Esophagus squamous epithelium (tissue), 5 donors: ENCODE measurements around the gene CCDC27. TPM values are rescaled to one million over a fixed set of nuclear protein-coding genes. Genes with fewer than 3 reads are reported as not detected.
"Not testable (repeated sequence)": the region's sequence is repeated elsewhere in the genome, so short reads cannot be mapped to it uniquely, and the experiment has no call there.

Experiments used
- DNase-seq: peaks from one replicate; lab custom pipeline; 2025; lab: John Stamatoyannopoulos, UW
- H3K27ac ChIP-seq, 4 donors: fragments of 200-600 bp; sonication (generic); one replicate each; pipeline ENCODE4 v1.5.1; 2016 to 2019; ENCODE audit warnings: mild to moderate bottlenecking in 1 of 4
- H3K27me3 ChIP-seq, 4 donors: fragments of 200-600 bp; sonication (generic); 1 replicate in 3 of 4; 2 replicates in 1 of 4; pipeline versions ENCODE4 v1.5.1 to v1.6.0; 2017 to 2021; ENCODE audit warnings: antibody characterized with exemption in 1 of 4
- H3K36me3 ChIP-seq, 3 donors: fragments of 200-600 bp; sonication (generic); one replicate each; pipeline ENCODE4 v1.5.1; 2016 to 2019
- H3K4me1 ChIP-seq, 3 donors: fragments of 200-600 bp; sonication (generic); one replicate each; pipeline ENCODE4 v1.5.1; 2017 to 2019
- H3K4me3 ChIP-seq, 4 donors: fragments of 200-600 bp; sonication (generic); 1 replicate in 3 of 4; 2 replicates in 1 of 4; pipeline ENCODE4 v1.5.1; 2016 to 2019; ENCODE audit warnings: mild to moderate bottlenecking in 2 of 4, moderate library complexity in 1 of 4
- H3K9me3 ChIP-seq, 3 donors: fragments of 200-600 bp; sonication (generic); one replicate each; pipeline ENCODE4 v1.5.1; 2016 to 2019
- CTCF ChIP-seq, 6 experiments: fragments of 450-650 bp in 4 of 6; fragments of 200-600 bp in 2 of 6; sonication (generic) in 2 of 6; IDR thresholded peaks; one replicate each; pipeline ENCODE4 v1.5.1; 2016 to 2019; ENCODE audit warnings: antibody characterized with exemption in 6 of 6, mild to moderate bottlenecking in 4 of 6, moderate library complexity in 4 of 6
- POLR2A ChIP-seq, 4 donors: fragments of 450-650 bp; IDR thresholded peaks; one replicate each; pipeline ENCODE4 v1.6.1; 2017; ENCODE audit warnings: antibody characterized with exemption in 4 of 4, mild to moderate bottlenecking in 4 of 4, moderate library complexity in 3 of 4
- WGBS, 2 donors: methylation state at CpG; one replicate each; pipeline ENCODE4 v1.1.5; 2018; 5-methylcytosine and 5-hydroxymethylcytosine counted together
- intact Hi-C: fragments of 100-400 bp; cut with DNase I; formaldehyde crosslinking; loops from one replicate; pipeline ENCODE4 v1.15.0; 2022
- total RNA-seq, 4 donors: library from RNA; depleted of rRNA; stranded (reverse); fragments of >200 nt; gene quantifications; one replicate each; pipeline ENCODE4 v1.1.0, GENCODE V29; 2016
- donor health status: DM: yes; HTN: yes; CAD: no.

CCDC27 gene
- total RNA-seq, 4 donors from 2014 or later: not detected

GRCh38 chr1:3799976-3800685, 47.9 kb downstream of the CCDC27 start:
- Histone ChIP-seq H3K36me3 (no peaks in the 10 kb centered on the region), H3K4me3 (no peak overlapping the region), H3K27me3 (peaks cover 0 to 39% (median 0%) of the 10 kb centered on the region in 4 donors), H3K4me1 (peaks cover 10 to 21% (median 11%) of the 10 kb centered on the region in 3 donors), H3K9me3 (no peaks in the 10 kb centered on the region), H3K27ac (no peak overlapping the region)
- intact Hi-C loops: no loop called here
- WGBS, 2 donors: 74 to 90% methylated on average over 3 to 6 of the region's 11 CpGs
- no peak for DNase-seq
- TF ChIP-seq CTCF (IDR thresholded peaks at IDR 0.05) (no peak), POLR2A (IDR thresholded peaks at IDR 0.05) (no peak)

- H3K9me3 ChIP-seq, H3K27ac ChIP-seq, H3K36me3 ChIP-seq, DNase-seq, intact Hi-C loops, H3K4me3 ChIP-seq: not testable (repeated sequence)
- peaks cover 0 to 39% (median 0%) of the 10 kb centered on the region in 4 donors for H3K27me3 ChIP-seq
- WGBS, 2 donors: 61 to 72% methylated on average over 3 of the region's 3 CpGs
- peaks cover 4 to 15% (median 5%) of the 10 kb centered on the region in 3 donors for H3K4me1 ChIP-seq
Observed at GRCh38 chr1:3800795-3801194, 48.5 kb downstream of the CCDC27 start.

GRCh38 chr1:3803905-3804626, 51.8 kb downstream of the CCDC27 start:
- Histone ChIP-seq H3K4me1 (peaks cover 0 to 4% (median 0%) of the 10 kb centered on the region in 3 donors), H3K4me3 (no peak overlapping the region), H3K27me3 (peaks cover 0 to 49% (median 0%) of the 10 kb centered on the region in 4 donors), H3K27ac (no peak overlapping the region), H3K36me3 (no peaks in the 10 kb centered on the region), H3K9me3 (no peaks in the 10 kb centered on the region)
- 40 to 48% methylated on average over 19 of the region's 19 CpGs for WGBS, 2 donors
- no peak for TF ChIP-seq POLR2A (IDR thresholded peaks at IDR 0.05)
- no peak for TF ChIP-seq CTCF (IDR thresholded peaks at IDR 0.05)
- DNase-seq: no peak
- intact Hi-C loops: no loop called here

- DNase-seq, H3K4me1 ChIP-seq, H3K4me3 ChIP-seq, H3K36me3 ChIP-seq, intact Hi-C loops, H3K9me3 ChIP-seq, H3K27ac ChIP-seq: not testable (repeated sequence)
- 31 to 64% methylated on average over 7 of the region's 7 CpGs for WGBS, 2 donors
- peaks cover 0 to 49% (median 0%) of the 10 kb centered on the region in 4 donors for H3K27me3 ChIP-seq
Observed at GRCh38 chr1:3804627-3804944, 52.3 kb downstream of the CCDC27 start.

- TF ChIP-seq POLR2A (IDR thresholded peaks at IDR 0.05) (no peak), CTCF (IDR thresholded peaks at IDR 0.05) (no peak)
- Histone ChIP-seq H3K27me3 (peaks cover 0 to 45% (median 0%) of the 10 kb centered on the region in 4 donors), H3K4me1 (peaks cover 0 to 4% (median 0%) of the 10 kb centered on the region in 3 donors), H3K27ac (no peak overlapping the region), H3K9me3 (no peaks in the 10 kb centered on the region), H3K36me3 (no peaks in the 10 kb centered on the region), H3K4me3 (no peak overlapping the region)
- intact Hi-C loops: no loop called here
- 70 to 76% methylated on average over 11 of the region's 11 CpGs for WGBS, 2 donors
- no peak for DNase-seq
Observed at GRCh38 chr1:3805038-3805437, 52.8 kb downstream of the CCDC27 start.

- WGBS, 2 donors: 75 to 94% methylated on average over 4 to 5 of the region's 5 CpGs
- no peak for TF ChIP-seq POLR2A (IDR thresholded peaks at IDR 0.05)
- no peak overlapping the region for H3K4me3 ChIP-seq
- no peaks in the 10 kb centered on the region for H3K4me1 ChIP-seq
- DNase-seq: no peak
- no peaks in the 10 kb centered on the region for H3K36me3 ChIP-seq
- intact Hi-C loops: no loop called here
- no peak overlapping the region for H3K27ac ChIP-seq
- H3K9me3 ChIP-seq: no peaks in the 10 kb centered on the region
- H3K27me3 ChIP-seq: peaks cover 0 to 28% (median 0%) of the 10 kb centered on the region in 4 donors
Observed at GRCh38 chr1:3807769-3808168, 55.5 kb downstream of the CCDC27 start.
